RWPE2 (cell line): ENCODE data around the gene GALNT10.

Experiments
- ATAC-seq: fragments of 200-7000 bp; cut with Tn5 transposase; 3 replicates; pipeline ENCODE4 v1.9.1; 2021; ENCODE audit warnings: low read depth
- DNase-seq: peaks from one replicate; pipeline ENCODE4 v3.0.0-alpha.2; 2020; ENCODE audit warnings: low spot score
- H3K27ac ChIP-seq: fragments of 450-650 bp; 2 replicates; pipeline ENCODE4 v1.5.1; 2017; ENCODE audit warnings: mild to moderate bottlenecking; ENCODE audit not compliant: poor library complexity, severe bottlenecking
- H3K27me3 ChIP-seq: fragments of 250-450 bp; sonication (Bioruptor Pico); 2 replicates; pipeline ENCODE4 v1.5.1; 2021; ENCODE audit warnings: mild to moderate bottlenecking, moderate library complexity; ENCODE audit not compliant: insufficient read depth, poor library complexity, severe bottlenecking
- H3K36me3 ChIP-seq: fragments of 250-450 bp; sonication (Bioruptor Pico); 2 replicates; pipeline ENCODE4 v1.5.1; 2020; ENCODE audit warnings: low read depth, mild to moderate bottlenecking, moderate library complexity
- H3K4me1 ChIP-seq: fragments of 250-450 bp; sonication (Bioruptor Pico); 2 replicates; pipeline ENCODE4 v1.5.1; 2021; ENCODE audit warnings: mild to moderate bottlenecking, moderate library complexity; ENCODE audit not compliant: insufficient read depth, poor library complexity, severe bottlenecking
- H3K4me3 ChIP-seq: fragments of 250-450 bp; sonication (Bioruptor Pico); 2 replicates; pipeline ENCODE4 v1.5.1; 2021; ENCODE audit warnings: mild to moderate bottlenecking, moderate library complexity; ENCODE audit not compliant: severe bottlenecking
- H3K9me3 ChIP-seq: fragments of 250-450 bp; sonication (Bioruptor Pico); 2 replicates; pipeline ENCODE4 v1.5.1; 2021; ENCODE audit warnings: mild to moderate bottlenecking, moderate library complexity; ENCODE audit not compliant: severe bottlenecking
- CTCF ChIP-seq: fragments of 450-650 bp; IDR thresholded peaks from one replicate; pipeline ENCODE4 v1.5.1; 2017; ENCODE audit warnings: mild to moderate bottlenecking, moderate library complexity; ENCODE audit not compliant: poor library complexity, severe bottlenecking

The GALNT10 gene

GRCh38 chr5:154213592-154213991, 23.1 kb downstream of the GALNT10 start:
- peak overlapping the region; percentile 88 for H3K27ac ChIP-seq
- H3K9me3 ChIP-seq = no peaks in the 10 kb centered on the region
- no peaks in the 10 kb centered on the region for H3K27me3 ChIP-seq
- H3K36me3 ChIP-seq = no peaks in the 10 kb centered on the region
- ATAC-seq (no peak), DNase-seq (no peak)
- peaks cover 26% of the 10 kb centered on the region for H3K4me1 ChIP-seq
- no peak overlapping the region for H3K4me3 ChIP-seq
- no peak for TF ChIP-seq CTCF

- peaks cover 26% of the 10 kb centered on the region for H3K4me1 ChIP-seq
- no peaks in the 10 kb centered on the region for H3K9me3 ChIP-seq
- no peak for TF ChIP-seq CTCF
- DNase-seq (no peak), ATAC-seq (peak; percentile 95)
- H3K27ac ChIP-seq = peak overlapping the region; percentile 88
- no peak overlapping the region for H3K4me3 ChIP-seq
- no peaks in the 10 kb centered on the region for H3K36me3 ChIP-seq
- no peaks in the 10 kb centered on the region for H3K27me3 ChIP-seq
These were observed 24.0 kb downstream of the GALNT10 start for GRCh38 chr5:154214371-154215106.

GRCh38 chr5:154215571-154216325, 25.2 kb downstream of the GALNT10 start:
- no peak for DNase-seq
- H3K36me3 ChIP-seq = no peaks in the 10 kb centered on the region
- no peaks in the 10 kb centered on the region for H3K9me3 ChIP-seq
- peaks cover 31% of the 10 kb centered on the region for H3K4me1 ChIP-seq
- peak overlapping the region; percentile 88 for H3K27ac ChIP-seq
- no peaks in the 10 kb centered on the region for H3K27me3 ChIP-seq
- no peak overlapping the region for H3K4me3 ChIP-seq
- peak; percentile 48 for ATAC-seq
- TF ChIP-seq CTCF = no peak

- no peak for TF ChIP-seq CTCF
These were observed 26.9 kb downstream of the GALNT10 start for GRCh38 chr5:154217462-154217861.

GRCh38 chr5:154218786-154219185, 28.3 kb downstream of the GALNT10 start:
- Histone ChIP-seq H3K36me3 (no peaks in the 10 kb centered on the region), H3K4me1 (peaks cover 52% of the 10 kb centered on the region), H3K9me3 (no peaks in the 10 kb centered on the region), H3K27me3 (no peaks in the 10 kb centered on the region), H3K27ac (no peak overlapping the region), H3K4me3 (no peak overlapping the region)
- no peak for TF ChIP-seq CTCF
- no peak for DNase-seq
- ATAC-seq = no peak

More at GRCh38 chr5:154217462-154217861, 26.9 kb downstream of the GALNT10 start:
- H3K4me1 ChIP-seq = peaks cover 48% of the 10 kb centered on the region
- no peaks in the 10 kb centered on the region for H3K9me3 ChIP-seq
- ATAC-seq = no peak
- no peaks in the 10 kb centered on the region for H3K27me3 ChIP-seq
- no peaks in the 10 kb centered on the region for H3K36me3 ChIP-seq
- DNase-seq = no peak
- no peak overlapping the region for H3K4me3 ChIP-seq
- H3K27ac ChIP-seq = peak overlapping the region; percentile 2
